Measurements from ENCODE around the gene ANGPTL4. TPM values are rescaled to one million over a fixed set of nuclear protein-coding genes. Genes with fewer than 3 reads are reported as not detected.
"Not testable (repeated sequence)": the region's sequence is repeated elsewhere in the genome, so short reads cannot be mapped to it uniquely, and the experiment has no call there.

Gene ANGPTL4
- polyA plus RNA-seq, 2 of the 4 experiments (the other 2 are of a cell fraction), result 12.3 to 30.8 TPM

DNA sequence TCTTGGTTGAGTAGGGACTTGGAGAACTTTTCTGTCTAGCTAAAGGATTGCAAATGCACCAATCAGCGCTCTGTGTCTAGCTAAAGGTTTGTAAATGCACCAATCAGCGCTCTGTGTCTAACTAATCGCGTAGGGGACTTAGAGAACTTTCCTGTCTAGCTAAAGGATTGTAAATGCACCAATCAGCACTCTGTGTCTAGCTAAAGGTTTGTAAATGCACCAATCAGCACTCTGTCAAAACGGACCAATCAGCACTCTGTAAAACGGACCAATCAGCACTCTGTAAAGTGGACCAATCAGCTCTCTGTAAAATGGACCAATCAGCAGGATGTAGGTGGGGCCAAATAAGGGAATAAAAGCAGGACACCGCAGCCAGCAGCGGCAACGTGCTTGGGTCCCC, 22.5 kb downstream of the ANGPTL4 start:
- H3K27ac ChIP-seq; DNase-seq (ENCODE audit: low read depth in 1 of 2, low spot score in 1 of 2); FAIRE-seq; H3K4me3 ChIP-seq; POLR2A ChIA-PET; ATAC-seq; H3K4me2 ChIP-seq; H3K9me3 ChIP-seq: not testable (repeated sequence)
- WGBS (ENCODE audit: missing lambda C conversion rate), result 68% methylated on average over 9 of the region's 9 CpGs
- TF ChIP-seq MAFK (IDR thresholded peaks at IDR 0.05; ENCODE audit: partially characterized antibody), result peak; percentile 52
- CTCF ChIA-PET, result interaction anchor here (0.6 to 1.5 kb wide), 2 partner anchors 16 to 32 kb away, joined by 3 to 4 read pairs; no protein-coding TSS in a partner anchor
- peaks cover 26% of the 10 kb centered on the region; the same call in 2 of the 3 replicates for H3K4me1 ChIP-seq

DNA sequence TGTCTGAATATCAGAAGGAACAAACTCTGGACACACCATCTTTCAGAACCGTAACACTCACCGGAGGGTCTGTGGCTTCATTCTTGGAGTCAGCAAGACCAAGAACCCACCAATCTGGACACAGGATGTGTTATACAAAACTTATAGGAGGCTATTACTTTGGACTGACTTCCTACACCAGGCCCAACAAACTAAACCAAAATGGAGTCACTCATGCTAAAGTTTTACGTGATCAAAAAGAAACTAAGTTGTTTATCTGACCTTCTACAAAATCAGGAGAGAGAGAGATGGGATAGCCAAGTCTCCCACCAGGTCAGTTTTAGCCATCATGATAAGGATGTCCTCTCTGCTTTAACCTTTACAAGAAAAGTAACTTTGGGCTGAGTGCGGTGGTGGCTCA, 23.0 kb downstream of the ANGPTL4 start:
- Histone ChIP-seq H3K4me2 (no peak overlapping the region), H3K4me1 (peaks cover 32% of the 10 kb centered on the region), H3K9me3 (no peaks in the 10 kb centered on the region), H3K4me3 (no peak overlapping the region), H3K27ac (peak overlapping the region; percentile 84; a peak in 3 of 6 replicates)
- ATAC-seq, result no peak
- no peak for DNase-seq (ENCODE audit: low read depth in 1 of 2, low spot score in 1 of 2)
- WGBS (ENCODE audit: missing lambda C conversion rate), result 49% methylated on average over 4 of the region's 4 CpGs
- ChIA-PET CTCF (no interaction called here), POLR2A (no interaction called here)
- no peak for FAIRE-seq
- TF ChIP-seq EHF (CRISPR knock-in tag; IDR thresholded peaks at IDR 0.05) (peak; percentile 83), FOXS1 (CRISPR knock-in tag; IDR thresholded peaks at IDR 0.05) (peak; percentile 84; the same call in 1 of the 2 replicates), ZSCAN20 (CRISPR knock-in tag; IDR thresholded peaks at IDR 0.05) (peak; percentile 83), EHMT2 (IDR thresholded peaks at IDR 0.05; ENCODE audit: low read depth) (no peak), HOXB13 (CRISPR knock-in tag; IDR thresholded peaks at IDR 0.05; ENCODE audit: low read depth) (0 out of 2 replicates have a peak, but pooled peaks have one; percentile 56), JUN (IDR thresholded peaks at IDR 0.05) (no peak), RAD21 (conservative IDR thresholded peaks at IDR 0.05 in 1 of 2, IDR thresholded peaks at IDR 0.05 in 1 of 2) (no peak), CEBPB (IDR thresholded peaks at IDR 0.05) (no peak), HEYL (CRISPR knock-in tag; IDR thresholded peaks at IDR 0.05) (peak; percentile 90)
- TF ChIP-seq, protein P1, sequence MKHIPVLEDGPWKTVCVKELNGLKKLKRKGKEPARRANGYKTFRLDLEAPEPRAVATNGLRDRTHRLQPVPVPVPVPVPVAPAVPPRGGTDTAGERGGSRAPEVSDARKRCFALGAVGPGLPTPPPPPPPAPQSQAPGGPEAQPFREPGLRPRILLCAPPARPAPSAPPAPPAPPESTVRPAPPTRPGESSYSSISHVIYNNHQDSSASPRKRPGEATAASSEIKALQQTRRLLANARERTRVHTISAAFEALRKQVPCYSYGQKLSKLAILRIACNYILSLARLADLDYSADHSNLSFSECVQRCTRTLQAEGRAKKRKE (CRISPR knock-in tag; IDR thresholded peaks at IDR 0.05; ENCODE audit: low read depth), result 0 out of 2 replicates have a peak, but pooled peaks have one; percentile 39
- TF ChIP-seq, protein P2, sequence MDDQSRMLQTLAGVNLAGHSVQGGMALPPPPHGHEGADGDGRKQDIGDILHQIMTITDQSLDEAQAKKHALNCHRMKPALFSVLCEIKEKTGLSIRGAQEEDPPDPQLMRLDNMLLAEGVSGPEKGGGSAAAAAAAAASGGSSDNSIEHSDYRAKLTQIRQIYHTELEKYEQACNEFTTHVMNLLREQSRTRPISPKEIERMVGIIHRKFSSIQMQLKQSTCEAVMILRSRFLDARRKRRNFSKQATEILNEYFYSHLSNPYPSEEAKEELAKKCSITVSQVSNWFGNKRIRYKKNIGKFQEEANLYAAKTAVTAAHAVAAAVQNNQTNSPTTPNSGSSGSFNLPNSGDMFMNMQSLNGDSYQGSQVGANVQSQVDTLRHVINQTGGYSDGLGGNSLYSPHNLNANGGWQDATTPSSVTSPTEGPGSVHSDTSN (IDR thresholded peaks at IDR 0.05), result no peak

- no peaks in the 10 kb centered on the region for H3K9me3 ChIP-seq
- 31% methylated on average over 16 of the region's 16 CpGs for WGBS (ENCODE audit: missing lambda C conversion rate)
- H3K4me3 ChIP-seq, result no peak overlapping the region
- peak in 1 of 2 experiments; percentile 6; a peak in 1 of 6 replicates for ATAC-seq
- peaks cover 39% of the 10 kb centered on the region for H3K4me1 ChIP-seq
- CTCF ChIA-PET, result interaction anchor here (8.0 kb wide), 1 partner anchor 34 kb away, joined by 71 read pairs; no protein-coding TSS in a partner anchor
- no peak for FAIRE-seq
- POLR2A ChIA-PET, result no interaction called here
- TF ChIP-seq, protein P2 (IDR thresholded peaks at IDR 0.05), result no peak
- TF ChIP-seq CEBPB (IDR thresholded peaks at IDR 0.05) (peak in 1 of 2 experiments; percentile 46; a peak in 1 of 4 replicates), FOSL2 (IDR thresholded peaks at IDR 0.05) (no peak), FOSL2 (CRISPR knock-in tag; IDR thresholded peaks at IDR 0.05) (peak; percentile 82), GATA3 (IDR thresholded peaks at IDR 0.05; ENCODE audit: borderline replicate concordance) (peak; percentile 91), SMC3 (IDR thresholded peaks at IDR 0.05) (no peak)
- peak; percentile 44 to 87 for DNase-seq (ENCODE audit: low read depth in 1 of 2, low spot score in 1 of 2)
- peak overlapping the region; percentile 78 for H3K4me2 ChIP-seq
- H3K27ac ChIP-seq, result peak overlapping the region; percentile 84
These were observed 24.0 kb downstream of the ANGPTL4 start for GRCh38 chr19:8387688-8388611.

Measured in A549 (cell line).